Urinary bladder (tissue), 4 donors: ENCODE measurements around the gene CORO2A. TPM values are rescaled to one million over a fixed set of nuclear protein-coding genes. Genes with fewer than 3 reads are reported as not detected.
A peak's percentile ranks its signal among the peaks of the same experiment; 100 is the strongest.

Experiments used
- DNase-seq: peaks from one replicate; pipeline ENCODE4 v3.0.0-alpha.2; 2015; ENCODE audit errors: extremely low spot score
- H3K27ac ChIP-seq: one replicate; pipeline ENCODE4 v1.5.1; 2013; ENCODE audit warnings: low read depth, mild to moderate bottlenecking, moderate library complexity
- H3K36me3 ChIP-seq: one replicate; pipeline ENCODE4 v1.6.1; 2013; ENCODE audit warnings: mild to moderate bottlenecking, moderate library complexity; ENCODE audit not compliant: insufficient read depth
- H3K4me1 ChIP-seq: one replicate; pipeline ENCODE4 v1.6.1; 2013; ENCODE audit warnings: mild to moderate bottlenecking, moderate library complexity; ENCODE audit not compliant: insufficient read depth
- H3K4me3 ChIP-seq: one replicate; pipeline ENCODE4 v1.5.1; 2013; ENCODE audit warnings: low read depth, low read length
- WGBS: extraction: QIAGEN DNeasy Blood & Tissue Kit; methylation state at CpG from one replicate; pipeline ENCODE4 v1.1.7; 2013; 5-methylcytosine and 5-hydroxymethylcytosine counted together
- polyA plus RNA-seq: library from polyadenylated mRNA; stranded (reverse); fragments of 200-250 nt; gene quantifications from one replicate; pipeline ENCODE4 v1.2.3, GENCODE V29; 2013
- small RNA-seq: library from RNA; depleted of rRNA; stranded (forward); fragments of <200 nt; gene quantifications from one replicate; pipeline ENCODE3, GENCODE V24; 2014
- total RNA-seq: library from RNA; depleted of rRNA; stranded (reverse); fragments of >200 nt; gene quantifications from one replicate; pipeline ENCODE4 v1.2.3, GENCODE V29; 2014
- donor health status: healthy with polysubstance abuse.
- donor health status: healthy.

The CORO2A gene
- total and polyA plus RNA-seq, 2 donors = 3.4 to 4.1 TPM

- Histone ChIP-seq H3K36me3 (no peaks in the 10 kb centered on the region), H3K4me1 (peaks cover 2% of the 10 kb centered on the region), H3K27ac (no peak overlapping the region), H3K4me3 (no peak overlapping the region)
- WGBS = 54% methylated on average over 6 of the region's 6 CpGs
- DNase-seq = no peak
Measured at GRCh38 chr9:98075332-98075805, 117.1 kb downstream of the CORO2A start.

- Histone ChIP-seq H3K4me3 (no peak overlapping the region), H3K27ac (peak overlapping the region; percentile 26), H3K4me1 (peaks cover 2% of the 10 kb centered on the region), H3K36me3 (no peaks in the 10 kb centered on the region)
- 37% methylated on average over 13 of the region's 13 CpGs for WGBS
- DNase-seq = no peak
Measured at GRCh38 chr9:98074115-98074990, 118.1 kb downstream of the CORO2A start.

GRCh38 chr9:98071737-98072136, 120.7 kb downstream of the CORO2A start:
- 90% methylated on average over 9 of the region's 9 CpGs for WGBS
- Histone ChIP-seq H3K27ac (peak overlapping the region; percentile 81), H3K4me1 (peaks cover 2% of the 10 kb centered on the region), H3K4me3 (no peak overlapping the region), H3K36me3 (no peaks in the 10 kb centered on the region)
- DNase-seq = no peak

Small RNA genes lying within 50 kb of the gene (small RNA-seq; reads per million reads assigned to genes)
- gene MIR6854 (not detected), gene RF00017 (not detected)

Other genes starting within 250 kb of the CORO2A start
- gene ANP32B, start 209.3 kb downstream of the CORO2A start, total RNA-seq = 11.3 TPM
- gene ANP32B, start 209.3 kb downstream of the CORO2A start, polyA plus RNA-seq = 135 TPM
- 32.8 TPM for gene NANS, start 135.9 kb downstream of the CORO2A start, total RNA-seq
- 35.3 TPM for gene NANS, start 135.9 kb downstream of the CORO2A start, polyA plus RNA-seq
- gene TRIM14, start 73.4 kb downstream of the CORO2A start, total RNA-seq = 4.2 TPM
- 8.5 TPM for gene TRIM14, start 73.4 kb downstream of the CORO2A start, polyA plus RNA-seq
- gene TBC1D2, start 63.0 kb upstream of the CORO2A start, total RNA-seq = 4.4 TPM
- gene TBC1D2, start 63.0 kb upstream of the CORO2A start, polyA plus RNA-seq = 15.2 TPM